ENCODE measurements around the gene GRIP1.

The GRIP1 gene

GRCh38 chr12:66678338-66679275 lies at the start of gene GRIP1:
Gene GRIP1, minus strand, starts transcription at chr12:66679076. Its CDS starts 172 bp downstream, at chr12:66678904.
- peak in 15 of 56 donors; percentile 1 to 36 (median 8) for DNase-seq

- no peak for DNase-seq
Measured at GRCh38 chr12:66726556-66726955, 47.7 kb upstream of the GRIP1 start.

GRCh38 chr12:66725031-66725430 lies 46.2 kb upstream of the GRIP1 start:
- DNase-seq = no peak

- no peak for DNase-seq
Measured at GRCh38 chr12:66724616-66725015, 45.7 kb upstream of the GRIP1 start.

GRCh38 chr12:66724026-66724425 lies 45.1 kb upstream of the GRIP1 start:
- DNase-seq = no peak

GRCh38 chr12:66719862-66720261 lies 41.0 kb upstream of the GRIP1 start:
- no peak for DNase-seq

GRCh38 chr12:66717036-66717673 lies 38.3 kb upstream of the GRIP1 start:
- DNase-seq = no peak

- DNase-seq = no peak
Measured at GRCh38 chr12:66716522-66716921, 37.6 kb upstream of the GRIP1 start.

- no peak for DNase-seq
Measured at GRCh38 chr12:66714709-66715108, 35.8 kb upstream of the GRIP1 start.

- DNase-seq = no peak
Measured at GRCh38 chr12:66713984-66714383, 35.1 kb upstream of the GRIP1 start.

GRCh38 chr12:66709893-66710292 lies 31.0 kb upstream of the GRIP1 start:
- no peak for DNase-seq

- DNase-seq = no peak
Measured at GRCh38 chr12:66709457-66709773, 30.5 kb upstream of the GRIP1 start.

- no peak for DNase-seq
Measured at GRCh38 chr12:66708704-66709456, 30.0 kb upstream of the GRIP1 start.

- no peak for DNase-seq
Measured at GRCh38 chr12:66707002-66707697, 28.3 kb upstream of the GRIP1 start.

GRCh38 chr12:66699738-66700482 lies 21.0 kb upstream of the GRIP1 start:
- DNase-seq = no peak

GRCh38 chr12:66698558-66698957 lies 19.7 kb upstream of the GRIP1 start:
- DNase-seq = no peak

- DNase-seq = no peak
Measured at GRCh38 chr12:66697404-66697803, 18.5 kb upstream of the GRIP1 start.

GRCh38 chr12:66694666-66695613 lies 16.1 kb upstream of the GRIP1 start:
- DNase-seq = no peak

- DNase-seq = peak in 11 of 56 donors; percentile 1 to 72 (median 15)
Measured at GRCh38 chr12:66693901-66694513, 15.1 kb upstream of the GRIP1 start.
